Measurements from ENCODE around the gene SEMA4A. TPM values are rescaled to one million over a fixed set of nuclear protein-coding genes. Genes with fewer than 3 reads are reported as not detected.

The SEMA4A gene
- total and polyA plus RNA-seq, 2 donors = 6.4 to 14.8 TPM

DNA sequence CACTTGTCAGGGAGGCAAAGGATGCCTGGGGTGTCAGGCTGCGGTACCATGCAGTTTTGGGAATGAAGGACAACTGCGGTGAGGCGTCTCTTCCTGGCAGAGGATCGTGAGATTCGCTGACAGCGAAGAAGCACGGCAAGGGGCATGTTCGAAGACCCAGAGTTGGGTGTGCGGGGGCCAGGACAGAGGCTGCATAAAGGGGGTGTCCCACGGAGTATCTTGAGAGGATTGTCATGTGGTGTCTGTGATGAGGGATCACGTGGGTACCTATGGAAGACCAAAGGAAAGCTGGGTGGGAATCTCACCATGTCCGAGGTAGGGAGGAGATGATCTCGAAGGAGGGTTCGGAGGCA, 40.9 kb downstream of the SEMA4A start:
- H3K4me1 ChIP-seq (ENCODE audit: control insufficient read depth in 2 of 2, insufficient read depth in 2 of 2, low read length in 2 of 2) = peaks cover 12 to 36% of the 10 kb centered on the region in 2 donors
- H3K4me3 ChIP-seq (ENCODE audit: low read length in 2 of 2) = peak overlapping the region; percentile 65 to 95
- no peaks in the 10 kb centered on the region for H3K9me3 ChIP-seq (ENCODE audit: control insufficient read depth in 2 of 2, insufficient read depth in 1 of 2, low read length in 1 of 2)
- H3K36me3 ChIP-seq (ENCODE audit: control insufficient read depth in 2 of 2, insufficient read depth in 2 of 2, low read length in 1 of 2) = peaks cover 11 to 31% of the 10 kb centered on the region in 2 donors
- H3K27ac ChIP-seq (ENCODE audit: low read depth in 1 of 2, low read length in 1 of 2) = peak overlapping the region; percentile 52 to 80
- no peaks in the 10 kb centered on the region for H3K27me3 ChIP-seq (ENCODE audit: control insufficient read depth in 2 of 2, insufficient read depth in 1 of 2, low read length in 1 of 2)
- WGBS = 17% methylated on average over 14 of the region's 14 CpGs
- no peak for DNase-seq (ENCODE audit: low read depth in 6 of 9, low spot score in 9 of 9)

DNA sequence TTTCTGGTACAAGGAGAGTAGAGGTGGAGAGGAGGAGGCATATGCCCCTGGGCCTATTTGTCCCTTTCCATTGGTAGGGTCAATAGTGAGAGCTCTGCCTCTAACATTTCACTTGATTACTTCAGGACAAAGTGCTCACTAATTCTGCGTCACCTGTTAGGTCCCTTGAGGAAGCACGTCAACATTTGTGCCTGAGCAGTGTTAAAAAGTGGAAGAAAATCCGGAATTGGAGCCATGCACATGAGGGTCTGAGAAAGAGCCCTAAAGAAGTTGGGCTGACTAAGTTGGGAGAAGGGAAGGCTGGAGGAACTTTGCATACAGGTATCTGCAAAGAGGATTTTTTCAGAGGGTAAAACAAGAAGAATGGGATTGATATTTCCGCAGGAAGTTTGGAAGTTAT, 42.5 kb downstream of the SEMA4A start:
- Histone ChIP-seq H3K36me3 (ENCODE audit: control insufficient read depth in 2 of 2, insufficient read depth in 2 of 2, low read length in 1 of 2) (peaks cover 22 to 44% of the 10 kb centered on the region in 2 donors), H3K4me1 (ENCODE audit: control insufficient read depth in 2 of 2, insufficient read depth in 2 of 2, low read length in 2 of 2) (peaks cover 15 to 36% of the 10 kb centered on the region in 2 donors), H3K27ac (ENCODE audit: low read depth in 1 of 2, low read length in 1 of 2) (no peak overlapping the region), H3K4me3 (ENCODE audit: low read length in 2 of 2) (no peak overlapping the region), H3K9me3 (ENCODE audit: control insufficient read depth in 2 of 2, insufficient read depth in 1 of 2, low read length in 1 of 2) (no peaks in the 10 kb centered on the region), H3K27me3 (ENCODE audit: control insufficient read depth in 2 of 2, insufficient read depth in 1 of 2, low read length in 1 of 2) (no peaks in the 10 kb centered on the region)
- 90% methylated on average over 4 of the region's 4 CpGs for WGBS
- no peak for DNase-seq (ENCODE audit: low read depth in 6 of 9, low spot score in 9 of 9)

- Histone ChIP-seq H3K4me1 (ENCODE audit: control insufficient read depth in 2 of 2, insufficient read depth in 2 of 2, low read length in 2 of 2) (peaks cover 15 to 36% of the 10 kb centered on the region in 2 donors), H3K9me3 (ENCODE audit: control insufficient read depth in 2 of 2, insufficient read depth in 1 of 2, low read length in 1 of 2) (no peaks in the 10 kb centered on the region), H3K36me3 (ENCODE audit: control insufficient read depth in 2 of 2, insufficient read depth in 2 of 2, low read length in 1 of 2) (peaks cover 25 to 44% of the 10 kb centered on the region in 2 donors), H3K27me3 (ENCODE audit: control insufficient read depth in 2 of 2, insufficient read depth in 1 of 2, low read length in 1 of 2) (no peaks in the 10 kb centered on the region), H3K4me3 (ENCODE audit: low read length in 2 of 2) (no peak overlapping the region), H3K27ac (ENCODE audit: low read depth in 1 of 2, low read length in 1 of 2) (no peak overlapping the region)
- DNase-seq (ENCODE audit: low read depth in 6 of 9, low spot score in 9 of 9) = no peak
- 94% methylated on average over 2 of the region's 2 CpGs for WGBS
Observed at GRCh38 chr1:156196445-156196844, 43.1 kb downstream of the SEMA4A start.

GRCh38 chr1:156198831-156199349, 45.5 kb downstream of the SEMA4A start:
- Histone ChIP-seq H3K36me3 (ENCODE audit: control insufficient read depth in 2 of 2, insufficient read depth in 2 of 2, low read length in 1 of 2) (peaks cover 34 to 55% of the 10 kb centered on the region in 2 donors), H3K9me3 (ENCODE audit: control insufficient read depth in 2 of 2, insufficient read depth in 1 of 2, low read length in 1 of 2) (no peaks in the 10 kb centered on the region), H3K27me3 (ENCODE audit: control insufficient read depth in 2 of 2, insufficient read depth in 1 of 2, low read length in 1 of 2) (no peaks in the 10 kb centered on the region), H3K4me1 (ENCODE audit: control insufficient read depth in 2 of 2, insufficient read depth in 2 of 2, low read length in 2 of 2) (peaks cover 9 to 27% of the 10 kb centered on the region in 2 donors), H3K4me3 (ENCODE audit: low read length in 2 of 2) (no peak overlapping the region), H3K27ac (ENCODE audit: low read depth in 1 of 2, low read length in 1 of 2) (no peak overlapping the region)
- DNase-seq (ENCODE audit: low read depth in 6 of 9, low spot score in 9 of 9) = peak in 1 of 9 donors; percentile 31
- WGBS = 85% methylated on average over 5 of the region's 5 CpGs

GRCh38 chr1:156200044-156200443, 46.7 kb downstream of the SEMA4A start:
- Histone ChIP-seq H3K4me3 (ENCODE audit: low read length in 2 of 2) (no peak overlapping the region), H3K36me3 (ENCODE audit: control insufficient read depth in 2 of 2, insufficient read depth in 2 of 2, low read length in 1 of 2) (peaks cover 34 to 58% of the 10 kb centered on the region in 2 donors), H3K4me1 (ENCODE audit: control insufficient read depth in 2 of 2, insufficient read depth in 2 of 2, low read length in 2 of 2) (peaks cover 3 to 19% of the 10 kb centered on the region in 2 donors), H3K27ac (ENCODE audit: low read depth in 1 of 2, low read length in 1 of 2) (no peak overlapping the region), H3K9me3 (ENCODE audit: control insufficient read depth in 2 of 2, insufficient read depth in 1 of 2, low read length in 1 of 2) (no peaks in the 10 kb centered on the region), H3K27me3 (ENCODE audit: control insufficient read depth in 2 of 2, insufficient read depth in 1 of 2, low read length in 1 of 2) (no peaks in the 10 kb centered on the region)
- WGBS = 97% methylated on average over 8 of the region's 8 CpGs
- DNase-seq (ENCODE audit: low read depth in 6 of 9, low spot score in 9 of 9) = no peak

DNA sequence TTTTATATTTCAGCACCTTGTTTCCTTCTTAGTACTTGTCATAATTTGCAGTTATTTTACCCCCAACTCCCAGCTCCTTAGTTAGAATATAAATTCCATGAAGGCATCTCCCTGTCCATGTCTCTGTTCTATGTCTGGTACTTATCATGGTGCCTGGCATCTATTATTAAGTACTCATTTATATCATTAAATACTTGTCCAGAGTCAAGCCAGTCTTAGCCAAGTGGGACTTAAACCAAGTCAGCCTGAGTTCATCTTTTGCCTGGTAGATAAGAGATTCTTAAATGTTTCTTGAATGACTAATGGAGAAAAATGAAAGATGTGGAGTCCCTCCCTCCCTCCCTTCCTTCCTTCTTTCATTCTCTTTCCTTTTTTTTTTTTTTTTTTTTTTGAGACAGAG, 49.9 kb downstream of the SEMA4A start:
- Histone ChIP-seq H3K36me3 (ENCODE audit: control insufficient read depth in 2 of 2, insufficient read depth in 2 of 2, low read length in 1 of 2) (peaks cover 38 to 59% of the 10 kb centered on the region in 2 donors), H3K4me3 (ENCODE audit: low read length in 2 of 2) (no peak overlapping the region), H3K9me3 (ENCODE audit: control insufficient read depth in 2 of 2, insufficient read depth in 1 of 2, low read length in 1 of 2) (no peaks in the 10 kb centered on the region), H3K27ac (ENCODE audit: low read depth in 1 of 2, low read length in 1 of 2) (no peak overlapping the region), H3K27me3 (ENCODE audit: control insufficient read depth in 2 of 2, insufficient read depth in 1 of 2, low read length in 1 of 2) (no peaks in the 10 kb centered on the region), H3K4me1 (ENCODE audit: control insufficient read depth in 2 of 2, insufficient read depth in 2 of 2, low read length in 2 of 2) (peaks cover 3 to 5% of the 10 kb centered on the region in 2 donors)
- DNase-seq (ENCODE audit: low read depth in 6 of 9, low spot score in 9 of 9) = no peak

DNA sequence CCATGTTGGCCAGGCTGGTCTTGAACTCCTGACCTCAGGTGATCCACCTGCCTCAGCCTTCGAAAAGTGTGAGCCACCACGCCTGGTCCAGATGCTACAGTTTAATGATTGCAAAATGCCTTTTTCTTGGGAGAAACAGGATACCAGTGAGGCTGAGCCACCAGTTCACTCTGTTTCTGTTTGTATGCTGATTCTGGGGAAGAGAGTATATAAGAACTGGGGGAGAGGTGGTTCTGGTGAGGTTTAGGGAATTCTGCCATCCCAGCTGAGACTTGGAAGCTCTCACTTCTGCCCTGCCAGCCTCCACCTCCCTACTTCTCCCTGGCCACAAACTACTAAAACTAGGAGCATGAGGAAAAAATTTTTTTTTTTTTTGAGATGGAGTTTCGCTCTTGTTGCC, 51.3 kb downstream of the SEMA4A start:
- WGBS = 96% methylated on average over 3 of the region's 3 CpGs
- Histone ChIP-seq H3K36me3 (ENCODE audit: control insufficient read depth in 2 of 2, insufficient read depth in 2 of 2, low read length in 1 of 2) (peaks cover 47 to 61% of the 10 kb centered on the region in 2 donors), H3K27me3 (ENCODE audit: control insufficient read depth in 2 of 2, insufficient read depth in 1 of 2, low read length in 1 of 2) (no peaks in the 10 kb centered on the region), H3K4me3 (ENCODE audit: low read length in 2 of 2) (no peak overlapping the region), H3K4me1 (ENCODE audit: control insufficient read depth in 2 of 2, insufficient read depth in 2 of 2, low read length in 2 of 2) (peaks cover 0 to 3% of the 10 kb centered on the region in 2 donors), H3K9me3 (ENCODE audit: control insufficient read depth in 2 of 2, insufficient read depth in 1 of 2, low read length in 1 of 2) (no peaks in the 10 kb centered on the region), H3K27ac (ENCODE audit: low read depth in 1 of 2, low read length in 1 of 2) (no peak overlapping the region)
- DNase-seq (ENCODE audit: low read depth in 6 of 9, low spot score in 9 of 9) = no peak

- Histone ChIP-seq H3K27ac (ENCODE audit: low read depth in 1 of 2, low read length in 1 of 2) (no peak overlapping the region), H3K9me3 (ENCODE audit: control insufficient read depth in 2 of 2, insufficient read depth in 1 of 2, low read length in 1 of 2) (no peaks in the 10 kb centered on the region), H3K4me1 (ENCODE audit: control insufficient read depth in 2 of 2, insufficient read depth in 2 of 2, low read length in 2 of 2) (peaks cover 5 to 16% of the 10 kb centered on the region in 2 donors), H3K27me3 (ENCODE audit: control insufficient read depth in 2 of 2, insufficient read depth in 1 of 2, low read length in 1 of 2) (no peaks in the 10 kb centered on the region), H3K4me3 (ENCODE audit: low read length in 2 of 2) (no peak overlapping the region), H3K36me3 (ENCODE audit: control insufficient read depth in 2 of 2, insufficient read depth in 2 of 2, low read length in 1 of 2) (peaks cover 34 to 55% of the 10 kb centered on the region in 2 donors)
- DNase-seq (ENCODE audit: low read depth in 6 of 9, low spot score in 9 of 9) = no peak
- 96% methylated on average over 3 of the region's 3 CpGs for WGBS
Observed at GRCh38 chr1:156211243-156211642, 57.9 kb downstream of the SEMA4A start.

DNA sequence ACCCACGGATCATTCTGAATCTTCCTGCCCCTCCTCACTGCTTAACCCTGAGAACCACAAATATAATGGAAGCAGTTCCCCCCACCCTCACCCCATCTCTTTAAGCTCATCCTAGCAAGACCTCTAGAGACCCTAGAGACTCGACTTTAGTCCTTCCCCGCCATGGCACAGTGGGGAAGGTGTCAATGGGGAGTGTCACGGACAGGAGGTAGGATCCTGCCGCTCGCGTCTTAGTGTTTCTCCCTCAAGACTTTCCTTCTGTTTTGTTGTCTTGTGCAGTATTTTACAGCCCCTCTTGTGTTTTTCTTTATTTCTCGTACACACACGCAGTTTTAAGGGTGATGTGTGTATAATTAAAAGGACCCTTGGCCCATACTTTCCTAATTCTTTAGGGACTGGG, 58.7 kb downstream of the SEMA4A start:
- H3K4me3 ChIP-seq (ENCODE audit: low read length in 2 of 2) = peak overlapping the region; percentile 56 to 93
- no peaks in the 10 kb centered on the region for H3K27me3 ChIP-seq (ENCODE audit: control insufficient read depth in 2 of 2, insufficient read depth in 1 of 2, low read length in 1 of 2)
- peaks cover 5 to 16% of the 10 kb centered on the region in 2 donors for H3K4me1 ChIP-seq (ENCODE audit: control insufficient read depth in 2 of 2, insufficient read depth in 2 of 2, low read length in 2 of 2)
- H3K27ac ChIP-seq (ENCODE audit: low read depth in 1 of 2, low read length in 1 of 2) = peak overlapping the region in 1 of 2 donors; percentile 100
- H3K9me3 ChIP-seq (ENCODE audit: control insufficient read depth in 2 of 2, insufficient read depth in 1 of 2, low read length in 1 of 2) = no peaks in the 10 kb centered on the region
- H3K36me3 ChIP-seq (ENCODE audit: control insufficient read depth in 2 of 2, insufficient read depth in 2 of 2, low read length in 1 of 2) = peaks cover 27 to 49% of the 10 kb centered on the region in 2 donors
- WGBS = 96% methylated on average over 9 of the region's 9 CpGs
- peak in 1 of 9 donors; percentile 10 for DNase-seq (ENCODE audit: low read depth in 6 of 9, low spot score in 9 of 9)
